ENCODE results near the gene OSR1.

OSR1 gene

GRCh38 chr2:19357402-19358241 is 801 bp downstream of the OSR1 start:
- DNase-seq: peak in 1 of 2 experiments; percentile 13

DNA sequence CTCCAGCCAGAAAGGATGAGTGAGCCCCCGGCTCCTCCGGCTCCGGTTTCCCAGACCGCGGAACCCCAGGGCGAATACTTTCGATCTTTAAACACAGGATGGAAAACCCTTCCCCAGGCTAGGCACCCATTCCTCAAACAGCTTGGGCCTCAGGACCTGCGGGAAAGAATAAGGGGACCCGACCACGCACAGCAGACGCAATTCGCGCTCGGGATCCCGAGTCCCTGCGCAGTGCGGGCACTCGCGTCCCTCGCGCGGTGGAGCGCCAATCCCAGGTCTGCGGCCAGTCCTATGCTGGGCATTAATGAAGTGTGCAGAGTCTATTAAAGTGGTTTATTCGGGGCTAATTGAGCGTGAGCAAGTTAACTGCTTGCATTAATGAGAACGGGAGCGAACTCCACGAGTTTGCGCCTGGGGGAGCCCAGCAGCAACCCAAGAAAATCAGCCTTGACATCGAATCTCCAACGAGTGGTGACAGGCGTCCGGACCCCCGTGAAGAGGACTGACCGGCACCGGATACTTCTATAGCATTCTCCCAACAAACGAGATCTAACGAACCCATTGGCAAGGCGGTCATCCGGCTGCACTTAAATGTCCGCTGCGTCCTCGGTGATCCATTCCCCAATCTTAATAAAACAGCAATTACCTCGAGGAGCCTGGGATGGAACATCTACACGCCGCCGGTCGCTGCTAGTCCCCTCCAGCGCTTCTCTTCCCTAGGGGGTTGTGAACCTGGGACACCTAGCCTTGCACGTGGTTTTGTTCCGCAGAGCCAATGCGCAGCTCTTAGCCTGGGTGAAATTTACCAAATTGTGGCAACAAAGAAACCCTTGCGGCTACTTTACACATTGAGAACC is 1.6 kb downstream of the OSR1 start:
- no peak for DNase-seq

- no peak for DNase-seq
Measured at GRCh38 chr2:19355931-19356544, 2.4 kb downstream of the OSR1 start.

GRCh38 chr2:19355416-19355821 is 3.0 kb downstream of the OSR1 start:
- no peak for DNase-seq

DNA sequence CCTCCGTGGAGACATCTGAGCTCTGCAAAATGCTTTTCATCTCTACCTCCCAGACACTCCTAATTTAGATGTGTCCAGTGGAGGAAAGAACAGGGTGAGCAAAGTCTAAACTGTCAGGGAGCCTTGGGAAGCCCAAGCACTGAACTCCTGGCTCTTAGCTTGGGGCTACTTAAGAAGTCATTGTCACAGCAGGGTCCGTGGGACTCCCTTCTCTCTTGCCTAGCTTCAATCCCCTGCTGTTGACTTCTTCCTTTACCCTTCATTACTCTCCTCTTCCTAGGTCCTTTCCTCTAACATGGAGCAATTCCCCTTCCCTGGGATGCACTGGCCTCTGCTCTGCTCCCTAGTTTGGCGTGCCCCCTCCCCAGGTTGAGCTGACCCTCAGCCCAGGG is 3.4 kb downstream of the OSR1 start:
- DNase-seq: no peak

DNA sequence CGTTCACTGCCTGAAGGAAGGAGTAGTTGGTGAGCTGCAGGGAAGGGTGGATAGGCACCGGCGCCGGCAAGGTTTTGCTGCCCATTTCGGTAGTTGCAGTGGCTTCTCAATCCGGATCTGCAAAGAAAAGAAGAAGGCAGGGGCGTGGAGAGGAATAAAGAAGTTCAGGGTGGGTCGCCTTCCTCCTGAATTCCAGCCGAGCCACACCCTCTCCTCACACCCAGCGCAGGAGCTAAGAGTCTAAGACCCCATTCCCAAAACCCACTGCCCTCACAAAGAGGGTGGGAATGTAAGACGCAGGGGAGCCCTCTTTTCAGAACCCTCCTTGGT is 4.7 kb downstream of the OSR1 start:
- DNase-seq: no peak

DNA sequence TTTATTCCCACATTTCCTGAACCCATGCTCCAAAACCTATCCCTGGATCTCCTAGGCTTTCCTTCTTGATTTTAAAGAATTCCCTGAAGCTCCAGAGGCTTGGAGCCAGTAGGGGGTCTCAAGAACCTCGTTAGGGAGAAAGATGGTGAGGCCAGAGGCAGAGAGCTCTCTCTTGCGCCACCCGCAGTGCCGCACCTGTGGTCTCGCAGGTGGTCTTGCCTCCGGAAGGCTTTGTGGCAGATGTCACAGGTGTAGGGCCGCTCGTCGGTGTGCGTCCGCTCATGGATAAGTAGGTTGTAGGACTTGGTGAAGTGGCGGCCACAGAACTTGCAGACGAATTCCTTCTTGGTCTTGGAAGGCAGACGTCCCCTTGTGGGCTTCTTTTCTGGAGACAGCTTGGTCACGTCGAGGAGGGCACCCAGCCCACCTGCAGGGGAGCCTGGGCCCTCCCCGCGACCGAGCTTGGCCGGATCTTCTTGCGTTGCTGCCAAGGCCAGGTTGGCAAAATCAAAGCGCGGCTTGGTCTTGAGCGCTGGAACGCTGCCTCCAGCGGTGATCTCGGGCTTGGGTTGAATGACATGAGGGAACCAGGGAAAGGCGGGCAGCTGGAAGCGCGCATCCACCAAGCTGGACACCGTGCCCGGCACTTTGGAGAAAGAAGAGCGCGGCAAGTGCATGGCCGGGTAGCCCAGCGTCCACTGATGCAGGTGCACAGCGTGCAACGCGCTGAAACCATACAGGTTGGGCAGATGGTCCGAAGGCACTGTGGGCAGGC is 5.3 kb downstream of the OSR1 start:
- DNase-seq: no peak

DNA sequence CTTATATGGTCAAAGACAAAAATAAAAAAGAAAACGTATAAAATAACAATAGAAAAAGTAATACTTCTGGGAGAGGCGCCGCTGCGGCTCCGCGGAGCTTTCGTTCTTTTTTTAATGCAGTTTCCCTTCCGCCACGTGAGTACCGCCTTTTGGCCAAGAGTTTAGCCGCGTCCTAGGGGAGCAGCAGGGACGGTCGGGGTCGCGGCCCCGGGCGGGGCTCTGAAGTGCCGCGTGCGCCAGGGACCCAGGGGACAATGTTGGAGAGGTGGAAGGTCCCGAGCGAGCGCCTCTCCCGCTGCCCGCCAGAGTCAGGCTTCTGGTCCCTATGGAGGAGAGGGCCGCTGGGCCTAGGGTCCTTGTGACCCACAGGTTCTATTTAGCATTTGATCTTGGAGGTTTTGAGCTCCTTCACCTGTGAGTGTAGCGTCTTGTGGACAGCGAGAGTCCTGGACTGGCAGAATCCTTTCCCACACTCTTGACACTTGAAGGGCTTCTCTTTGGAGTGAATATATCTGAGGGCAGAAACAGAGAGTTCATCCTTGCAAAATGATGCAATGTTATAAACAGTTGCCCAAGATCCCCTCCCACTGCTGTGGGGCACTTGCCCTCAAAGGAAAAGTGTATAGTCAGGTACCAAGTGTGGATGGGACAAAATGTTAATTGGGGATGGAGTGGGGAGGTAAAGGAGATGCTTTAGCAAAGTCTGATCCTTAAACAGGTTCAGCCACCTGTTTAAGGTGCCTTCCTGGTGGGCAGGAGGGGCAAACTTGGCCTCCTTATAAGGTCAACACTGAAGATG is 6.3 kb downstream of the OSR1 start:
- DNase-seq: no peak

DNA sequence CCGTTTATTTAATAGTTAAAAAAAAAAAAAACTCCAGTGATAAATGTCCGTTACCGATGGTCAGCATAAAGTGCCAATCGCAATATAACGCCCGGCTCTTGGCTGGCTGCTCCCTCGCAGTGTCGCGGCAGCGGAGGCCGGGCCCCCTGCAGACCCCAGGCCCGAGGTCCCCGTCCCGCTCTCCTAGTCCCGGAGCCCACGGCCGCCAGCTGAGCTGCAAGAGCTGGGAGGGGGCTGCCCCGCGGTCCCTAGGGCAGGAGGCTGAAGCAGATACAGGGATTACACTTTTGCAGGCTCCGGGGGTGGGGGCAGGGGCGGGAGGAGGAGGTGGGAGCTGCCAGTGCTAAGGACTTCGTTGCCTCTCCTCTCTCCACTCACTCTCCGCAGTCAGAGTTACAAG is 6.9 kb downstream of the OSR1 start:
- DNase-seq: no peak

GRCh38 chr2:19350678-19351401 is 7.6 kb downstream of the OSR1 start:
- no peak for DNase-seq

DNA sequence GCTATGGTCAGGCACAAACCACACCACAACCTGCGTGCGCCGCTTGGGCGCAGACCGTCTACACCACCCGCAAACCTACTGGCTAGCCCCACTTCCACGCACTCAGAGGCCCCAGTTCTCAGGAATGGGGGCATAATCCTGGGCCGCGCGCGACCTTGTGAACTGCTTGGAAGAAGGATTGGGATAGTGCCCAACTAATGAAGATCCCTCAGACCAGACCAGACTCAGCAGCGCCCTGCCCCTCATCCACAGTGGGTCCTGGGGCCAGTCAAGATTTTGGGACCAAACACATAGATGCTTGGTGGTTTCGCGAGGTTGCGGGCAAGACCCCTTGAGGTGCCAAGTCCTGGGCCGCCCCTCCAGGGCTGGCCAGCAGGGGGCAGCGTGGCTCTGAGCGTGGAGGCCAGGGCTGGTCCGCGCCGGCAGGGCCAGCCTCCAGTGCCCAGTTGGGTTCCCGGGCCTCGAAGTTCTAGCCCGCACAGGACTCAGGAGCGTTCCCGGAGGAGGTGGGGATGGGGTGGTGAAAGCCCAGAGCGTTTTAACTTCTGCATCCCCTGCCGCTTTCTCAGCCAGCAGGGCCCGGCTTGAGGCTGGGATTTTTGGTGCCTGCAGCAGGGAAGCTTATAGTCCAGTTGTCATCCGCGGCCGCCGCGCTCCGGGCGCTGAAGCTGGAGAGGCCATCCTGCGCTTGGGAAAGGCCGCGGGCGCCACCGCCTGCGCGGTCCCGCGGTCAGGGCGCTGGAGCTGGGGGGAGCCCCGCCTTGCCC is 8.3 kb downstream of the OSR1 start:
- peak; percentile 66 to 68 for DNase-seq

DNA sequence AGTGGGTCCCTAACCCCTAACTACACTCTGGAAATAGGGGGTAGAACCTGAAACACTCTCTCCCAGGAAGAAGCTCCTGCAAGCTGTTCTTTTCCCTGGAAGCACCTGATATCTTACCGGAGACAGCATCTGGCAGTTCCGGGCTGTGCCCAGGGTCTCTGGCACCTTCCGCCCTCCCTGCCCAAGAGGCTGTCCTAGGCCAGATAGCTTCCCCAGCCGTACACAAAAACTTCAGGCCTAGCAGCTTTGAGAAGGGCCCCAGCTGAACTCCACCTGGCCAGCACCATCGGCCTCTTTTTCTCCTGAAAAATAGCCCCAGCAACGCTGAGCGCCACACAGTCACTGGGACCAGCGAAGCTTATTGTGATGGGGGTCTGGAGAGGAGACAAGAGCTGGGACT is 9.7 kb downstream of the OSR1 start:
- no peak for DNase-seq

GRCh38 chr2:19347619-19348562 is 10.5 kb downstream of the OSR1 start:
- DNase-seq: peak; percentile 93

DNA sequence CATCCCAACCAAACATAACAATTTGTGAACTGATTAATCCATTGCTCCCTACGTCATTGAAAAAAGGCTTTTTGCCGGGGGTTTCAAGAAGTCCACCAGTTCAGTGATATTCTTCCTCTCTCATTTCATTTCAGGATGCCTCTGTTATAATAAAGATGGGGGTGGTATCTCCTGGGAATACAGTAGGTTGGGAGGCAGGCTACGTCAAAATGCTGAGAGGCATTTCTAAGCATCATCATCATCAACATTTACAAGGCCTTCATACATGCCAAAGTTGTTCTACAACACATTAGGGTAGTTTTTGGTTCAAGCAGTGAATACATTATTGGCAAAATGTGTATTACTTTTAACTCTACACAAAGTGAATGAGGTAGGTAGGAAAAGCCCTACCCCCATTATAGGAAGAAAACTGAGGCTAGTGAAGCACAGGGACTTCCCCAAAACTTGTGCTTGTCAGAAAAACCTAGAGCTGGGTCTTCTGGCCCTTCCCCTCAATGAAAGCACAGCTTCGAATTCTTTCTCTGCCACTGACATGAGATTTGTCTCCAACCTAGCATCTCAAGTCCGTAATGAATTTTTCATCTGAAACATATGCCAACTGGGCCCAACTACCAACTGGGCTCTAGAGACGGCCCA is 11.3 kb downstream of the OSR1 start:
- no peak for DNase-seq

DNA sequence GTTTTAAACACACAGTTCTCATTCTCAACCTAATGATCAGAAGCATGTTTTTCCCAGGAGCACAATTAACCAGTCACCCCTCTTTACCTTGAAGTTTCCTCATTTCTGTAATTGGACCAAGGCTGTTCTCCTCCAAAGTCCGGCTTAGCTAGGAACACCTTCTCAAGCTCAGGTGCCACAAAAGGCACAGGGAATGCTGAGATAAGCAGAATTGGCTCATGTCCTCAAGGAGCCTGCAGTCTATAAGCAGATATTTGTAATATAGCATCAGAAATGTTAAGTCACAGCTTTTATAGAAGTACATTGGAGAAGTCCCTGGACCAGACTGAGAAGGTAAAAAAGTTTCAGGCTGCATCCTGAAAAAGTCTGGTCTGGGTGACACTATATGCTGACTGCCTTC is 20.7 kb downstream of the OSR1 start:
- no peak for DNase-seq

DNA sequence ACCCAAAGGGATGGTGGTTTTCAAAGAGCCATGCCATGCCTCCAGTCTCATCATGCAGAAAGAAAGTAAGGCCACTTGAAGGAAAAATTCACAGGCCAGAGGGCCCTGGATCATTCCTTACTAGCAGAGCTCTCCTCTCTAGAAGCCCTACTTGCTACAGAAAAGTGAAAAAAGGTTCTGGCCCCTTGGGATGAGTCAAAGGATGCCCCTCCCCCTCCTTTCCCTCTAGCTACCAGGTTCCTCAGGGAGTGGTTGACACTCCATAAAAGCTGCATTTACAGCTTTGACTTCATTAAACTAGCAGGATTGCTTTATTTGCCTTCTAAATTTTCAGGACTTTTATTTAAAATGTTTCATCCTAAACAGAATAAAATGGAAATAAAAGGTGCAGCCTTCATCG is 21.2 kb downstream of the OSR1 start:
- no peak for DNase-seq

- no peak for DNase-seq
Measured at GRCh38 chr2:19336781-19337180, 21.6 kb downstream of the OSR1 start.

GRCh38 chr2:19332503-19332902 is 25.9 kb downstream of the OSR1 start:
- DNase-seq: no peak

DNA sequence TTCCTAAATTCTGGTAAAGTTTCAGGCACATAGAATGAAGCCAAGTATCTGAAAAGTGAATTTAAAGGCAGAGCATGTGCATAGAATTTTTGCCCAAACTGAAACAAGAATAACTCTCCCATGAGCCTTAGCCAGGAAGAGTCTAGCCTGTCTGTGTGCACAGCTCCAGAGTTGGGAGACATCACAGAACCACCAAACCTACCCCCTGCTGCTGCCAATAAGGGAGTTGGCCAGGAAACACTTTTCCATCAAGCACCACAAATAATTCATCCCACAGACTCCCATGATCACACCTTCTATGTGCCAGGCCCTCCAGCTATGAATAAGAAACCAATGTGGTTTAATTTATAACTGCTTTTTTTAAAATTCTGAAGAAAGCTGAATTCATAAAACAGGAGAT is 27.0 kb downstream of the OSR1 start:
- DNase-seq: no peak

Data from activated CD4-positive, alpha-beta T cell treated with anti-CD3 and anti-CD28 coated beads, Interleukin-2, amount 50 U/mL, for 48 hours (primary cell).